Measurements from ENCODE around the gene HEPHL1.
A peak's percentile ranks its signal among the peaks of the same experiment; 100 is the strongest.

Gene HEPHL1

GRCh38 chr11:94106716-94107115 lies 85.6 kb downstream of the HEPHL1 start:
- TF ChIP-seq CTCF (conservative IDR thresholded peaks at IDR 0.05; ENCODE audit: low read depth) = no peak
- DNase-seq (ENCODE audit: low spot score) = no peak
- ChIA-PET POLR2A (ENCODE audit: low non-redundant PET) (no interaction called here), CTCF (no interaction called here)
- no peak overlapping the region for H3K27ac ChIP-seq

DNA sequence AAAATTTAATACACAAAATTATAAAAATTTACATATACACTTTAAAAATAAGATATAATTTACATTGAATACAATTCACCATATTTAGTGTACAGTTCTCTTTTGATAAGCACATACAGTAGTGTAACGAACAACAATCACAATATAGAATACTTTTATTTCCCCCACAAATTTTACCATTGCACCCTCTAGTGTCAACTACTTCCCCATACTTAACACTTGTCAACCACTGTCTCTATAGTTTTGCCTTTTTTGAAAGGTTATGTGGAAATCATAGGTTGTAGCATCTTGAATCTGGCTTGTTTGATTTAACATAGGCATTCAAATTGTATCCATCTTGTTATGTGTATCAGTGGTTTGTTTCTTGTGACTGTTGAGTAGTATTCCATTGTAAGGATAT lies 86.2 kb downstream of the HEPHL1 start:
- DNase-seq (ENCODE audit: low spot score) = no peak
- H3K27ac ChIP-seq = no peak overlapping the region
- no peak for TF ChIP-seq CTCF (conservative IDR thresholded peaks at IDR 0.05; ENCODE audit: low read depth)
- ChIA-PET CTCF (interaction anchor here (0.7 kb wide), 1 partner anchor 171 kb away, joined by 3 read pairs; no protein-coding TSS in a partner anchor), POLR2A (ENCODE audit: low non-redundant PET) (no interaction called here)

GRCh38 chr11:94111241-94111640 lies 90.1 kb downstream of the HEPHL1 start:
- no peak overlapping the region for H3K27ac ChIP-seq
- no peak for TF ChIP-seq CTCF (conservative IDR thresholded peaks at IDR 0.05; ENCODE audit: low read depth)
- DNase-seq (ENCODE audit: low spot score) = no peak
- ChIA-PET CTCF (no interaction called here), POLR2A (ENCODE audit: low non-redundant PET) (no interaction called here)

DNA sequence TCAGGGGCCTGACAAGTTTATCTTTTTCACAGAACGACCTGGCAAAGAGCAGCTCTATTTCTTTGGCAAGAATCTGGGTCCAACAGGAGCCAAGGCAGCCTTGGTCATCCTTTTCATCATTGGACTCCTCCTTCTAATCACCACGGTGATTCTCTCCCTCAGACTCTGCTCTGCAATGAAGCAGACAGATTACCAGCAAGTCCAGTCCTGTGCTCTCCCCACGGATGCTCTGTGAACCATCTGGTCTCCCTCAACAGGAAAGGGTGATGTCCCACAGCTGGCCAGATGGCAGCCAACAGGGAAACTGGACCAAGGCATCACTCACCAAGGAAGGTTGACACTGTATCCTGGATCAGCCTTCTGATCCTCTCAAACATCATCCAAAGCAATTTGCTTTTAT lies 90.5 kb downstream of the HEPHL1 start:
- no peak overlapping the region for H3K27ac ChIP-seq
- ChIA-PET POLR2A (ENCODE audit: low non-redundant PET) (no interaction called here), CTCF (no interaction called here)
- no peak for DNase-seq (ENCODE audit: low spot score)
- no peak for TF ChIP-seq CTCF (conservative IDR thresholded peaks at IDR 0.05; ENCODE audit: low read depth)

DNA sequence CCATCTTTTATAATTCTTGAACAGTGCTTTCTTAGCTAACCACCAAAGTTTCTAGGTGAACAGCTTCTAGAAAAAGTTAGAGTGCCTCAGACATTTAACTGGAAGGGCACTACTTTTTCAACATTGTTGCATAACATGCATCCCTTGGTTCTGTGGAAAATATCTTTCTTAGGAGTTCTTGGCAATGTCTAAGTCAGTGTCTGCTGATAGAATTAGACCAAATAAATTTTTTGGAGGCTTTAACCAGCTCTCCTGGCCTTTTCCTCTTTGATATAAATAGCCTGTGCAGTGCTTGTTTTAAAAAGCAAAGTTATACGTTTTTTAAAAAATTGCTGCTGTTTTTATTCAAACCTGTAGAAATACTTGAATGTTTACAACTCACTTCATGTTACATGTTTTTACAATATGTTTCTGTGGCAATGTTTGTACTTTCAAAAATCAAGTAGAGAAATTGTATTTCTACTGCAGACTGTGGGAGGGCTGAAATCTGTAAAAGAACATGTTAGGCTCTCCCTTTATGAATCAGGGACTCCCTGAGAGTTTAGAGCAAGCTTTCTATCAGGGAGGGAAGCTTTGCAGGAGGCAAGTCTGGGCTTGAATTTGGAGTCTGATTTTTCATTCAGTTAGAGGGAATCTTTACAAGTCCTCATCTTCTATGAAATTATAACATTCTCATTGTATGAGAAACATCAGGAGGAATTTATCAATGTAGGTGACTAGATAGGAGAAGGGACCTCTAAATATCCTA lies 91.2 kb downstream of the HEPHL1 start:
- ChIA-PET POLR2A (ENCODE audit: low non-redundant PET) (interaction anchor here (0.7 kb wide), 1 partner anchor 16 kb away, joined by 3 read pairs; the partner anchor contains the start of gene PANX1), CTCF (no interaction called here)
- no peak overlapping the region for H3K27ac ChIP-seq
- TF ChIP-seq CTCF (conservative IDR thresholded peaks at IDR 0.05; ENCODE audit: low read depth) = no peak
- peak; percentile 60 for DNase-seq (ENCODE audit: low spot score)

DNA sequence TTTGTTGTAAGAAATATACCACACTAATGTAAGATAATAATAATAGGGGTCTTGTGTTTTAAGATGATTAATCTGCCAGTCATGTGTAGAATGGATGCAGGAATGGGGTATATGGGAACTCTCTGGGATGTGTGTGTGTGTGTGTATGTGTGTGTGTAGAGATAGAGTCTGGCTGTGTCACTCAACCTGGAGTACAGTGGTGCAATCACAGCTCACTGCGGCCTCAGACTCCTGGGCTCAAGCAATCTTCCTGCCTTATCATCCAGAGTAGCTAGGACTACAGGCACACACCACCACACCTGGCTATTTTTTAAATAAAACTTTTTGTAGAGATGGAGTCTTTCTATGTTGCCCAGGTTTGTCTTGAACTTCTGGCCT lies 96.0 kb downstream of the HEPHL1 start:
- no peak for TF ChIP-seq CTCF (conservative IDR thresholded peaks at IDR 0.05; ENCODE audit: low read depth)
- ChIA-PET CTCF (no interaction called here), POLR2A (ENCODE audit: low non-redundant PET) (no interaction called here)
- DNase-seq (ENCODE audit: low spot score) = no peak
- H3K27ac ChIP-seq = no peak overlapping the region
